Caco-2 (cell line): ENCODE data around the gene POLR1E. TPM values are rescaled to one million over a fixed set of nuclear protein-coding genes. Genes with fewer than 3 reads are reported as not detected.

ENCODE experiments used
- BruUV-seq: library from RNA; stranded (reverse); fragments of 400-500 nt; replicated peaks from 2 replicates; lab custom pipeline; 2021; lab: Mats Ljungman, UMichigan
- CTCF ChIA-PET: fragments of 300-600 bp; sonication (Branson Sonifier 250); formaldehyde crosslinking; loops from one replicate; lab custom pipeline; 2022; ENCODE audit warnings: antibody characterized with exemption; lab: Charles Lee
- POLR2A ChIA-PET: fragments of 300-600 bp; sonication (Branson Sonifier 250); formaldehyde crosslinking; loops from one replicate; lab custom pipeline; 2022; ENCODE audit warnings: antibody characterized with exemption; lab: Charles Lee
- DNase-seq, 2 experiments: peaks; one replicate each; pipeline versions ENCODE4 v3.0.0 to v3.0.0-alpha.2; 2020 to 2022
- H3K27me3 ChIP-seq: replicated peaks from 2 replicates; pipeline ENCODE4 v1.6.0; 2011; ENCODE audit warnings: low read length; ENCODE audit not compliant: control insufficient read depth, insufficient read depth
- H3K36me3 ChIP-seq: 2 replicates; pipeline ENCODE4 v1.5.1; 2011; ENCODE audit warnings: low read length; ENCODE audit not compliant: control insufficient read depth, insufficient read depth
- H3K4me1 ChIP-seq: fragments of 250-450 bp; sonication (Bioruptor Pico); 2 replicates; pipeline ENCODE4 v1.5.1; 2020; ENCODE audit warnings: mild to moderate bottlenecking
- H3K4me3 ChIP-seq: 2 replicates; pipeline ENCODE4 v1.5.1; 2011; ENCODE audit warnings: low read depth, mild to moderate bottlenecking, control low read depth, low read length
- H3K9me3 ChIP-seq: fragments of 250-450 bp; sonication (Bioruptor Pico); 2 replicates; pipeline ENCODE4 v1.5.1; 2020; ENCODE audit warnings: mild to moderate bottlenecking, moderate library complexity
- H3K27ac Mint-ChIP-seq: one replicate; pipeline ENCODE4 v1.8.0; 2022; ENCODE audit warnings: mixed read lengths; ENCODE audit not compliant: unreplicated experiment
- H3K27me3 Mint-ChIP-seq: one replicate; pipeline ENCODE4 v1.8.0; 2022; ENCODE audit warnings: mixed read lengths; ENCODE audit not compliant: insufficient read depth, unreplicated experiment
- H3K36me3 Mint-ChIP-seq: one replicate; pipeline ENCODE4 v1.8.0; 2022; ENCODE audit warnings: mild to moderate bottlenecking, mixed read lengths; ENCODE audit not compliant: insufficient read depth, unreplicated experiment
- H3K4me1 Mint-ChIP-seq: one replicate; pipeline ENCODE4 v1.8.0; 2022; ENCODE audit warnings: low read depth, mixed read lengths; ENCODE audit not compliant: unreplicated experiment
- H3K4me3 Mint-ChIP-seq: one replicate; pipeline ENCODE4 v1.8.0; 2022; ENCODE audit warnings: mild to moderate bottlenecking, moderate library complexity, mixed read lengths; ENCODE audit not compliant: unreplicated experiment
- H3K9me3 Mint-ChIP-seq: one replicate; pipeline ENCODE4 v1.8.0; 2022; ENCODE audit warnings: mixed read lengths; ENCODE audit not compliant: unreplicated experiment
- CTCF ChIP-seq, 2 experiments: fragments of 200-600 bp in 1 of 2; IDR thresholded peaks; 1 replicate in 1 of 2; 2 replicates in 1 of 2; pipeline versions ENCODE4 v1.5.1 to v1.8.0; 2011 to 2022; ENCODE audit warnings: antibody characterized with exemption in 1 of 2, control low read depth in 1 of 2, inconsistent platforms in 1 of 2, low read depth in 1 of 2, low read length in 1 of 2, mild to moderate bottlenecking in 1 of 2, moderate library complexity in 1 of 2; ENCODE audit not compliant: insufficient read depth in 1 of 2, severe bottlenecking in 1 of 2, unreplicated experiment in 1 of 2
- intact Hi-C: fragments of 100-400 bp; cut with micrococcal nuclease; formaldehyde crosslinking; loops from one replicate; pipeline ENCODE4 v1.10.0; 2022; ENCODE audit not compliant: unreplicated experiment
- total RNA-seq: library from RNA; stranded (reverse); gene quantifications from 2 replicates; pipeline ENCODE4 v1.2.3, GENCODE V29; 2022

The POLR1E gene
- total RNA-seq, 1 experiment from 2014 or later = 33.4 TPM

- no peaks in the 10 kb centered on the region for H3K4me1 Mint-ChIP-seq
- TF ChIP-seq CTCF (IDR thresholded peaks at IDR 0.05; ENCODE audit: insufficient read depth in 1 of 2, low read depth in 1 of 2, low read length in 1 of 2, severe bottlenecking in 1 of 2, unreplicated experiment in 1 of 2) = no peak
- Histone ChIP-seq H3K27me3 (no peaks in the 10 kb centered on the region), H3K4me1 (no peaks in the 10 kb centered on the region), H3K4me3 (no peak overlapping the region), H3K9me3 (no peaks in the 10 kb centered on the region), H3K36me3 (no peaks in the 10 kb centered on the region; the same call in none of the 2 replicates)
- no TSS peak for BruUV-seq
- intact Hi-C loops = no loop called here
- ChIA-PET POLR2A (no interaction called here), CTCF (no interaction called here)
- no peaks in the 10 kb centered on the region for H3K9me3 Mint-ChIP-seq
- peaks cover 48% of the 10 kb centered on the region for H3K36me3 Mint-ChIP-seq
- H3K27me3 Mint-ChIP-seq = no peaks in the 10 kb centered on the region
- no peak overlapping the region for H3K27ac Mint-ChIP-seq
- H3K4me3 Mint-ChIP-seq = no peak overlapping the region
- no peak for DNase-seq
Observed at GRCh38 chr9:37503736-37504135, 18.0 kb downstream of the POLR1E start.

DNA sequence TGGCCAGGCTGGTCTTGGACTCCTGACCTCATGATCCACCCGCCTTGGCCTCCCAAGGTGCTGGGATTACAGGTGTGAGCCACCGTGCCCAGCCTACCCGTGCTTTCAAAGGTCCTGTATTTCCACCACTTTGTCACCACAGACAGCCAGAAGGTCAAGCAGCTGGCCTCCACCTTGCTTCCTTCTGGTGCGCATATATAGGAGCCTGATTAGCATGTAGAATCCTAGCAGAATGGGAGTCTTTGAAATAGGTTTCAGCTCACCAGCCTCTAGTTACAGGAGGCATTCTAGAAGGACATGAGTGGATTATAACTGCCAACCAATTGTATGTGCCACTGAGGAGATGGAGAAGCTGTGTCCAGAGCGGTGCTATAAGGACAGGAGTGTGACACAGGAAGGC is 18.9 kb downstream of the POLR1E start:
- Mint-ChIP-seq H3K4me1 (no peaks in the 10 kb centered on the region), H3K9me3 (no peaks in the 10 kb centered on the region), H3K27ac (no peak overlapping the region), H3K36me3 (peaks cover 45% of the 10 kb centered on the region), H3K4me3 (no peak overlapping the region), H3K27me3 (no peaks in the 10 kb centered on the region)
- ChIA-PET CTCF (no interaction called here), POLR2A (no interaction called here)
- Histone ChIP-seq H3K27me3 (no peaks in the 10 kb centered on the region), H3K4me1 (no peaks in the 10 kb centered on the region), H3K4me3 (no peak overlapping the region), H3K36me3 (no peaks in the 10 kb centered on the region; the same call in none of the 2 replicates), H3K9me3 (no peaks in the 10 kb centered on the region)
- BruUV-seq = no TSS peak
- DNase-seq = no peak
- TF ChIP-seq CTCF (IDR thresholded peaks at IDR 0.05; ENCODE audit: insufficient read depth in 1 of 2, low read depth in 1 of 2, low read length in 1 of 2, severe bottlenecking in 1 of 2, unreplicated experiment in 1 of 2) = no peak
- intact Hi-C loops = no loop called here

GRCh38 chr9:37507566-37508134 is 21.9 kb downstream of the POLR1E start:
- Histone ChIP-seq H3K4me3 (no peak overlapping the region), H3K4me1 (no peaks in the 10 kb centered on the region), H3K9me3 (no peaks in the 10 kb centered on the region), H3K36me3 (no peaks in the 10 kb centered on the region; the same call in 1 of the 2 replicates), H3K27me3 (no peaks in the 10 kb centered on the region)
- ChIA-PET CTCF (no interaction called here), POLR2A (no interaction called here)
- no peak overlapping the region for H3K27ac Mint-ChIP-seq
- intact Hi-C loops = no loop called here
- no peaks in the 10 kb centered on the region for H3K4me1 Mint-ChIP-seq
- no peak overlapping the region for H3K4me3 Mint-ChIP-seq
- no peaks in the 10 kb centered on the region for H3K9me3 Mint-ChIP-seq
- no peak for DNase-seq
- H3K27me3 Mint-ChIP-seq = no peaks in the 10 kb centered on the region
- no TSS peak for BruUV-seq
- TF ChIP-seq CTCF (IDR thresholded peaks at IDR 0.05; ENCODE audit: insufficient read depth in 1 of 2, low read depth in 1 of 2, low read length in 1 of 2, severe bottlenecking in 1 of 2, unreplicated experiment in 1 of 2) = no peak
- peaks cover 18% of the 10 kb centered on the region for H3K36me3 Mint-ChIP-seq
